Hepatocyte (in vitro differentiated cells): Measurements from ENCODE around the gene SOBP. TPM values are rescaled to one million over a fixed set of nuclear protein-coding genes. Genes with fewer than 3 reads are reported as not detected.

Experiments used
- DNase-seq: peaks from one replicate; pipeline ENCODE4 v3.0.0-alpha.2; 2016; ENCODE audit warnings: low spot score
- H2AFZ ChIP-seq: fragments of 200-600 bp; sonication (generic); 2 replicates; pipeline ENCODE4 v1.6.0; 2016; ENCODE audit warnings: antibody characterized with exemption, mild to moderate bottlenecking
- H3K27ac ChIP-seq: fragments of 200-600 bp; sonication (generic); 2 replicates; pipeline ENCODE4 v1.5.1; 2016; ENCODE audit warnings: mild to moderate bottlenecking
- H3K27me3 ChIP-seq: fragments of 200-600 bp; sonication (generic); 2 replicates; pipeline ENCODE4 v1.6.1; 2016
- H3K36me3 ChIP-seq: fragments of 200-600 bp; sonication (generic); replicated peaks from 2 replicates; pipeline ENCODE4 v1.5.1; 2016; ENCODE audit warnings: low read depth; ENCODE audit not compliant: insufficient read depth
- H3K4me1 ChIP-seq: fragments of 200-600 bp; sonication (generic); 2 replicates; pipeline ENCODE4 v1.5.1; 2016; ENCODE audit warnings: mild to moderate bottlenecking, moderate library complexity; ENCODE audit not compliant: insufficient read depth
- H3K4me2 ChIP-seq: fragments of 200-600 bp; sonication (generic); 2 replicates; pipeline ENCODE4 v1.6.0; 2016
- H3K4me3 ChIP-seq: fragments of 200-600 bp; sonication (generic); 2 replicates; pipeline ENCODE4 v1.5.1; 2016; ENCODE audit warnings: mild to moderate bottlenecking
- H3K79me2 ChIP-seq: fragments of 200-600 bp; sonication (generic); 2 replicates; pipeline ENCODE4 v1.6.0; 2017; ENCODE audit warnings: mild to moderate bottlenecking
- H3K9me2 ChIP-seq: fragments of 200-600 bp; sonication (generic); replicated peaks from 2 replicates; pipeline ENCODE4 v1.6.0; 2017; ENCODE audit warnings: mild to moderate bottlenecking; ENCODE audit not compliant: insufficient read depth
- H3K9me3 ChIP-seq: fragments of 200-600 bp; sonication (generic); 2 replicates; pipeline ENCODE4 v1.5.1; 2016; ENCODE audit warnings: low read depth, mild to moderate bottlenecking
- H4K20me1 ChIP-seq: fragments of 200-600 bp; sonication (generic); 2 replicates; pipeline ENCODE4 v1.6.0; 2016; ENCODE audit warnings: mild to moderate bottlenecking; ENCODE audit not compliant: insufficient read depth, poor library complexity, severe bottlenecking
- CTCF ChIP-seq: fragments of 200-600 bp; sonication (generic); IDR thresholded peaks from 2 replicates; pipeline ENCODE4 v1.5.1; 2016; ENCODE audit warnings: antibody characterized with exemption, mild to moderate bottlenecking; ENCODE audit not compliant: poor library complexity
- EZH2 ChIP-seq: fragments of 200-600 bp; sonication (generic); IDR thresholded peaks from 2 replicates; pipeline ENCODE4 v1.6.1; 2016; ENCODE audit warnings: antibody characterized with exemption, mild to moderate bottlenecking, borderline replicate concordance
- EZH2phosphoT487 ChIP-seq: fragments of 200-600 bp; sonication (generic); IDR thresholded peaks from one replicate; pipeline ENCODE4 v1.6.1; 2018; ENCODE audit warnings: antibody characterized with exemption, mild to moderate bottlenecking, low read depth, moderate library complexity; ENCODE audit not compliant: unreplicated experiment, severe bottlenecking
- WGBS: methylation state at CpG from one replicate; pipeline ENCODE4 v1.1.6; 2016; ENCODE audit warnings: low lambda C conversion rate; ENCODE audit errors: missing lambda C conversion rate; 5-methylcytosine and 5-hydroxymethylcytosine counted together
- polyA plus RNA-seq: library from polyadenylated mRNA; unstranded; fragments of >200 nt; fragmentation: Nextera tagmentation; extraction: Ambion mirVana; gene quantifications from 2 replicates; pipeline ENCODE4 v1.2.1, GENCODE V29; 2016
- total RNA-seq: library from RNA; depleted of rRNA; stranded (reverse); fragments of >200 nt; gene quantifications from 2 replicates; pipeline ENCODE4 v1.2.3, GENCODE V29; 2014

The SOBP gene
- total and polyA plus RNA-seq, 2 experiments from 2014 or later = 2.1 to 2.2 TPM

GRCh38 chr6:107707346-107708275 is 217.7 kb downstream of the SOBP start:
- H3K4me3 ChIP-seq = no peak overlapping the region
- H3K9me3 ChIP-seq = no peaks in the 10 kb centered on the region
- H3K4me2 ChIP-seq = no peak overlapping the region
- no peak overlapping the region for H3K27ac ChIP-seq
- H3K36me3 ChIP-seq = no peaks in the 10 kb centered on the region
- WGBS = 95% methylated on average over 18 of the region's 18 CpGs
- no peak overlapping the region for H2AFZ ChIP-seq
- H3K27me3 ChIP-seq = no peaks in the 10 kb centered on the region
- no peaks in the 10 kb centered on the region for H4K20me1 ChIP-seq
- DNase-seq = no peak
- H3K9me2 ChIP-seq = no peaks in the 10 kb centered on the region
- no peaks in the 10 kb centered on the region for H3K79me2 ChIP-seq
- H3K4me1 ChIP-seq = no peaks in the 10 kb centered on the region
- TF ChIP-seq EZH2 = no peak
- TF ChIP-seq EZH2phosphoT487 = no peak
- no peak for TF ChIP-seq CTCF

GRCh38 chr6:107708435-107708834 is 218.5 kb downstream of the SOBP start:
- TF ChIP-seq EZH2phosphoT487 (no peak), CTCF (no peak), EZH2 (no peak)
- Histone ChIP-seq H3K9me2 (no peaks in the 10 kb centered on the region), H3K79me2 (no peaks in the 10 kb centered on the region), H3K27me3 (no peaks in the 10 kb centered on the region), H3K4me3 (no peak overlapping the region), H3K27ac (no peak overlapping the region), H4K20me1 (no peaks in the 10 kb centered on the region), H3K4me2 (no peak overlapping the region), H3K4me1 (no peaks in the 10 kb centered on the region), H2AFZ (no peak overlapping the region), H3K9me3 (no peaks in the 10 kb centered on the region), H3K36me3 (no peaks in the 10 kb centered on the region)
- no peak for DNase-seq
- 77% methylated on average over 6 of the region's 6 CpGs for WGBS

GRCh38 chr6:107709341-107709740 is 219.4 kb downstream of the SOBP start:
- no peaks in the 10 kb centered on the region for H3K9me3 ChIP-seq
- TF ChIP-seq CTCF (no peak), EZH2 (no peak), EZH2phosphoT487 (no peak)
- no peaks in the 10 kb centered on the region for H3K79me2 ChIP-seq
- H3K4me1 ChIP-seq = no peaks in the 10 kb centered on the region
- no peak overlapping the region for H3K4me3 ChIP-seq
- H3K27me3 ChIP-seq = no peaks in the 10 kb centered on the region
- DNase-seq = no peak
- H3K27ac ChIP-seq = no peak overlapping the region
- H3K36me3 ChIP-seq = no peaks in the 10 kb centered on the region
- no peaks in the 10 kb centered on the region for H4K20me1 ChIP-seq
- no peak overlapping the region for H3K4me2 ChIP-seq
- no peaks in the 10 kb centered on the region for H3K9me2 ChIP-seq
- WGBS = 91% methylated on average over 7 of the region's 7 CpGs
- H2AFZ ChIP-seq = no peak overlapping the region

Other genes starting within 250 kb of the SOBP start
- gene PDSS2, start 30.6 kb upstream of the SOBP start, total RNA-seq = 18.2 and 19.0 TPM in 2 replicates
- gene PDSS2, start 30.6 kb upstream of the SOBP start, polyA plus RNA-seq = 11.0 and 15.3 TPM in 2 replicates